Adrenal gland (tissue), 5 donors: ENCODE results near the gene FOXO3.

Experiments
- POLR2A ChIP-seq, 2 donors: fragments of 450-650 bp; IDR thresholded peaks; one replicate each; pipeline ENCODE4 v1.6.1; 2017; ENCODE audit warnings: antibody characterized with exemption in 2 of 2, mild to moderate bottlenecking in 2 of 2, moderate library complexity in 1 of 2
- TF ChIP-seq, protein P1 (sequence below), 6 experiments: fragments of 450-650 bp in 4 of 6; fragments of 200-600 bp in 2 of 6; sonication (generic) in 1 of 6; IDR thresholded peaks; 1 replicate in 5 of 6; 2 replicates in 1 of 6; pipeline versions ENCODE4 v1.5.1 to v1.8.0; 2016 to 2021; ENCODE audit warnings: antibody characterized with exemption in 6 of 6, mild to moderate bottlenecking in 2 of 6, moderate library complexity in 1 of 6
- donor health status: DM: no; HTN: no; CAD: no.

DNA sequence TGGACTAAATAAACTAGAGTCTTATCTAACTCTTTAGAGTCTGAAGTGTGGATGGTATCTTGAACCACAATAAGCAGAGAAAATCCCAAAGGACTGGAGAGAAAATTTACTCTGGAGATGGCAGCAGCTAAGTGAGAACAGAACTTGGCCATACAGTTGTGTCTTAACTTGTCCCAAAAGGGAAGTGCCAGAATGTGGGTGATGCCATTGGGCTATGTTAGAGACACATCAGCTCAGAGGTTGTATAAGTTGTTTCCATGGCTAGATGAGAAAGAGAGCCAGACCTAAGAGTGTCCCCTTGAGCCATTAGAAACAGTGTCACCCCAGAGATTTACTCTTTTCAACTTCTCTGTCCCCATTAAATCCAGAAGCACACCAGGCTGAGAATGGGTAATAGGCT, 36.2 kb downstream of the FOXO3 start:
- TF ChIP-seq, protein P1, sequence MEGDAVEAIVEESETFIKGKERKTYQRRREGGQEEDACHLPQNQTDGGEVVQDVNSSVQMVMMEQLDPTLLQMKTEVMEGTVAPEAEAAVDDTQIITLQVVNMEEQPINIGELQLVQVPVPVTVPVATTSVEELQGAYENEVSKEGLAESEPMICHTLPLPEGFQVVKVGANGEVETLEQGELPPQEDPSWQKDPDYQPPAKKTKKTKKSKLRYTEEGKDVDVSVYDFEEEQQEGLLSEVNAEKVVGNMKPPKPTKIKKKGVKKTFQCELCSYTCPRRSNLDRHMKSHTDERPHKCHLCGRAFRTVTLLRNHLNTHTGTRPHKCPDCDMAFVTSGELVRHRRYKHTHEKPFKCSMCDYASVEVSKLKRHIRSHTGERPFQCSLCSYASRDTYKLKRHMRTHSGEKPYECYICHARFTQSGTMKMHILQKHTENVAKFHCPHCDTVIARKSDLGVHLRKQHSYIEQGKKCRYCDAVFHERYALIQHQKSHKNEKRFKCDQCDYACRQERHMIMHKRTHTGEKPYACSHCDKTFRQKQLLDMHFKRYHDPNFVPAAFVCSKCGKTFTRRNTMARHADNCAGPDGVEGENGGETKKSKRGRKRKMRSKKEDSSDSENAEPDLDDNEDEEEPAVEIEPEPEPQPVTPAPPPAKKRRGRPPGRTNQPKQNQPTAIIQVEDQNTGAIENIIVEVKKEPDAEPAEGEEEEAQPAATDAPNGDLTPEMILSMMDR (IDR thresholded peaks at IDR 0.05): no peak
- no peak for TF ChIP-seq POLR2A (IDR thresholded peaks at IDR 0.05)
